HTR-8/SVneo (cell line): ENCODE data around the gene PRKCH.

Source experiments
- DNase-seq: peaks from one replicate; pipeline ENCODE4 v3.0.0; 2011; ENCODE audit warnings: low spot score, mixed read lengths; ENCODE audit not compliant: insufficient read length
- FAIRE-seq: peaks from 2 replicates; lab custom pipeline; 2011; peaks lifted over from hg19 to GRCh38; lab: Jason Lieb, UNC

Gene PRKCH

GRCh38 chr14:61333087-61333486 lies 11.7 kb downstream of the PRKCH start:
- FAIRE-seq (peak; percentile 52), DNase-seq (no peak)

GRCh38 chr14:61334197-61334701 lies 12.9 kb downstream of the PRKCH start:
- DNase-seq (no peak), FAIRE-seq (peak; percentile 99)

DNA sequence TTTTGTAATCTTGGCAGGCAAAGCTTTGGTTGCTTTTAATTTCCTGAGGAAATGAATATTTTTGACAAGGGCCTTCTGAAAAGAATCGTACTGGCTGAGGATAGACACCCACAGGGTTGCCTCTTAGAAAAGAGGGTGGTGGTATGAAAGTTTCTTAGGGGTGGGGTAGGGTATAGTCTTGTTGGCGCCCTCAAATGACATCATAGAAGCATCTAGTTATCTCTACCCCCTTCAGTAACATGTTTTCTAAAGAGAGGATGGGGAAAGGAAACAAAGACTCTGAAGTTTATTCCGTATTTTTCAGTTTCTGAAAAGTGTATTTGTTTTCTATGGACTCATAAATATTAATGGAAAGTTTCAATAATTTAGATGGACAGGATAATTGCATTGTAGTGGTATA lies 13.7 kb downstream of the PRKCH start:
- DNase-seq: no peak
- FAIRE-seq: no peak

DNA sequence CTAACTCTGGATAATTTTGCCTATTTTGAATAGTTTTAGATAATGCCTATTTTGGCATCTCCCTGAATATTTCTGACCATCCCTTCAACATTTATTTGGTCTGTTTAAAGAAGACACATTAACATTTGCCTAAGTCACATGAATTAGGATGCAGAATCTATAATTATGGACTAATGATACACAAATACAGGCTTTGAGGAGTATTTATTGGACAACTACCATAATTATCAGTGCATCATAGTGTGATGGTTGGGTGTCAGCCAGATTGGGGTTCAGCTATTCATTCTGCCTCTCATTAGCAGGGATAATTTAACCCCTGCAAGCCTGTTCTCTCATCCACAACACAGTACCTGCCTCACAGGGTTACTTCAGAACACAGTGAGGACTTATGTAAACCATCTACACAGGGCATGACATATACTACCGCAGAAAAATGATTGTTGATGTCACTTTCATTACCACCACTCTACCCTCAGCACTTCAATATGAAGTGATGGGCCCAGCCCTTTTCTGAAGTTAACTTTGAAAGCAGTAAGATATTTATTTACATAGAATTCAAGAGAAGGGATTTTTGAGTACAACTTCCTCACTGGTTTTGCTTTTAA lies 14.4 kb downstream of the PRKCH start:
- no peak for DNase-seq
- FAIRE-seq: peak; percentile 93

- no peak for FAIRE-seq
- DNase-seq: no peak
These were observed 16.5 kb downstream of the PRKCH start for GRCh38 chr14:61337893-61338292.

DNA sequence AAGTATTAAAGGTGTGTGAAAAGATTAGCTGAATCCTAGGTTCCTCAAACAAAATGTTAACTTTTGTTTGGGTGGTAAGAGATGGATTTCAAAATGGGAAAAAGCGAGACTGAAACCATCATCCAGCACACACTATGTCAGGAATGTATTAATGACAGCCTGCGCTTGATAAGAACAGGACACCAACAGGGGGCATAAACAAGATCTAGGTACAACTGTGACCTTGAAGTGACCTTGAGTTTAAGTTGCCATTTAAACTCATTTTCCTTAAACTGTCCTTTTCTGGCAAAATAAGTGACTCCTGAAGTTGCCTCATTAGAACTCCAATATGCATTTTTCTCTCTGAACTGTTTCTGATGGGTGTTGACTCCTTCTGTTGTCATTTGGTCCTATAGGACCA lies 17.1 kb downstream of the PRKCH start:
- DNase-seq (no peak), FAIRE-seq (no peak)

DNA sequence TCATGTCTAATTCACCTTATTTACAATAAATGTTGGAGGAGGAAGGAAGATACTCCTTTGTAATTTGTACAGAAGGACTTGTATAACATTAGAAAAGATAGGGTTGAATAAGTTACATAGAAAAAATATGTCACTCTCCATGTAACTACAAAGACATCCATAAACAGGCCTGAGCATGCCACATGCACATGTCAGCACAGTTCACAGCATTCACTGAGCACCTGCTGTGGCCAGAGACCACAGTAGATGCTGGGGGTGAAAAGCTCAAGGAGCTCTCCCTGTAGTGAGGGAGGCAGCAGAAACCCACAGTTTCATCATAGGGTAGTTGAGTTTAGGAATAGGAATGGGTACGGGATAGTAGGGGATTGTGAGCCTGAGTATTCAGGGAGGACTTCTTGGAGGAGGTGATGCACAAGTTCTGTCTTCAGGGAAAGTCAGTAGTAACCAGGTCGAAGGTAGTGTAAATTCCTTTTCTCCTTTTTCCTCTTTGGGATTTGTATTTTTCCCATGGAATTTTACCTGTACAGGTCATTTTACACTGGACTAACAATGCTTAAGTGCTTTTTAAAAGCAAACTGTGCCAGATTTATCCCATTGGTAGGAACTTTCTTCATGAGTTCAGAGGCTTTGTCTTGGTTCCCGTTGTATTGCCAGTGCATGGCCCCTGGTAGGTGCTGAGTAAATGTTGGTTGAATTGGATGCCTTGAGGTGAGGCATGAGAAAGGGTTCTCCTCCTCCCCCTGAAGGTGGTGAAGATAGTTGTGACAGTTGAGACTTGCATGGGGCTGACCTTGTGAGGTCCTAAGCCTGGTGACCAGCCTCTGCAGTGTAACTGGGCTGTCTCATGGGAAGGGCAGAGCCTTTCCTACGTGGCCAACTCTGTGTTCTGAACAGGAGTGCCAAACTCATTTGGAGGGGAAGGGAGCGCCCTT lies 20.2 kb downstream of the PRKCH start:
- DNase-seq (no peak), FAIRE-seq (peak; percentile 97)

GRCh38 chr14:61342486-61342885 lies 21.1 kb downstream of the PRKCH start:
- DNase-seq: no peak
- FAIRE-seq: no peak

DNA sequence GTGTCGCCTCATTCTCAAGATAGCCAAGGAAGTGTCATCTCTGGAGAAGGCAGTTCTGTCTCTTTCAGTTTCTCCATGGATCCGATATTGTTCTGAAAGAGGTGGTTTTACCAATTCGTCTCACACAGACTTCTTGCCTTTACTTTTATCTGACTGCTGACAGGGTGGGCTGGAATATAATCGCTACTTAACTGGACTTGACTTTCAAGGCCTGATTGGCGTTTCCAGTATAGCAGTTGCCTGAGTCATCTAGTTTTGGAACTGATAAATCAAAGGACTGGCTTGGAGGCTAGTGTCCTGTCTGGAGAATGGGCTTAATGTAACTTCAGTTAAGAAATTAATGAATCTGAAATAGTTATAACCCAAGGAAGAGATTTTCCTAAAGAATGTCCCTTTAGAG lies 21.6 kb downstream of the PRKCH start:
- DNase-seq (no peak), FAIRE-seq (peak; percentile 96)

GRCh38 chr14:61343471-61343870 lies 22.1 kb downstream of the PRKCH start:
- no peak for FAIRE-seq
- DNase-seq: no peak

- peak; percentile 99 for FAIRE-seq
- DNase-seq: no peak
These were observed 22.6 kb downstream of the PRKCH start for GRCh38 chr14:61343991-61344405.

DNA sequence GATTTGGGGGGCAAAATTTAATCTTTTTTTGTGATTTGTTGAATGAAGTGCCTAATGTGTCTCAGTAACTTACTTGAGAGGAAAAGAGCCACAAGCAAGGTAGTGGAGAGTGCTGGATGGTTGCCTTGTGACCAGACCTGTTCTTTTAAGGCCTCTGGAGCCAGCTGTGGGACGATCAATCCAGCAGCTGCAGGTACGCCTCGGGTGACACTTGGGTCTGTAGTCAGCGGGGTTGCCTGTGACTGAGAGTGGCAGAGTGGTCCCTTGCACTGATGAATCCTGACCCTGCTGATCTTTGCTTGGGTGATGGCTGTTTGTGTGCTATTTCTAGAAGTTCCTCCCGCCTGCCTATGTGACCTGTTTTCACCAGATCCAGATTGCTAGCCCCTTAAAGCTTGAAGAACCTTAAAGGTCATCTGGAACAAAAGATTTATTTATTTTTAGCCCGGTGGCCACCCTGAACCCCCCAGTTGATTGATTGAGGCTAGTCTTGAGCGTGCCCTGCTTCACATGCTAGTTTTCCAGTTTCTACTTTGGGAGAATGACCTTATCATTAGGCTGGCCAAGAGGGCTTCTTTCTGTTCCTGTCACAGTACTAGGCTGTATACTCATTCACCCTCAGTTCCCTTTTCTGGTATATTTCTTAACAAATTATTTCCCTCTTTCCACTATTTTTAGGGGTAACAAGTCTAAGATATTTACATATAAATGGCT lies 23.2 kb downstream of the PRKCH start:
- no peak for FAIRE-seq
- no peak for DNase-seq

- no peak for FAIRE-seq
These were observed 23.7 kb downstream of the PRKCH start for GRCh38 chr14:61345151-61345482.

GRCh38 chr14:61346221-61346620 lies 24.8 kb downstream of the PRKCH start:
- FAIRE-seq (peak; percentile 92), DNase-seq (no peak)

More at GRCh38 chr14:61345151-61345482, 23.7 kb downstream of the PRKCH start:
- DNase-seq: no peak

GRCh38 chr14:61346793-61347192 lies 25.4 kb downstream of the PRKCH start:
- FAIRE-seq (no peak), DNase-seq (no peak)

DNA sequence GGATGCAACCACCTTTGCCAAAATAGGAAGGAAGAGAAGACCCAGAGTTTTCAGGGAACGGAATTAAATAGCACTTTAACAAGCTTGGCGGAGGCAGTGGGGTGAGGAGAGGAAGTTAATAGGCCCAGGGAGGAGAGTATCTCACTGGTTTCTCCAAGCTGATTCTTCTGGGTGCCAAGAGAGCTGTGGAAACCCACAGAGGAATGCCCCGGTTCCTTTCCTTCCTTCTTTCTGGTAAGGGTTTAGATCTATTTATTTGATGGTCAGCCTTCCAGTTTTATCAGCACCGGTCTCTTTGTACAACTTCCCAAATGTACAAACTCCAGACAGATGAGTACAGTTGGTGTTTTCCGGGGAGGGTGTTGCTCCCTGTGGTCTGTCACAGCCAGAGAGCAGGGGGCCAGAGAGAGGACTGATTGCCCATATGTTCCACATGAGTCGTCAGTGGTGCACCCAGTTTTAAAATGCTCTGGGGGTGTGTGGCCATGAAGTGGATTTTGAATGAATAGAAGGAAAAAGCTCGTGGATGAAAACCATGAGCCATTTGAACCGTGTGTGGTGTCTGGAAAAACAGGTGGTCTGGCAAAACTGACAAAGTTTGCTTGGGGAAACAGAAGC lies 26.6 kb downstream of the PRKCH start:
- FAIRE-seq (no peak), DNase-seq (no peak)

GRCh38 chr14:61350427-61351270 lies 29.3 kb downstream of the PRKCH start:
- no peak for FAIRE-seq

DNA sequence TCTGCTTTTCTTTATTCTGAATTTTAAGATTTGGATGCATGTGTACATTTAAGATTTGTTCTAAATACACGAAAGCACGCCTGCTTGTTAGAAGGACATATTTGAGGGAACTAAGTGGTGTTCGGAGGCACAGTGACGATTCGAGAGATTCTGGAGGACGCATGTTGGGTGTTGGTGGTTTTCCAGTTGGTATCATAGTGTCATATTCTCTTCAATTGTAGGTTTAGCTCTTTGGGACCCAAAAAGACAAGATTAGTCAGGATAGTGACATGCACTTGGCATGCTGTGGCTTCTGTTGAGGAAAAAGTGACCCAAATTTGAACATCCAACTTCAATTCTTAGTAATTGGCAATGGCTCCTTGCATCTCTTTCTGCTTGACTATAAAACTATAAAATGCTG lies 30.1 kb downstream of the PRKCH start:
- no peak for FAIRE-seq
- DNase-seq: no peak

More at GRCh38 chr14:61350427-61351270, 29.3 kb downstream of the PRKCH start:
- no peak for DNase-seq

DNA sequence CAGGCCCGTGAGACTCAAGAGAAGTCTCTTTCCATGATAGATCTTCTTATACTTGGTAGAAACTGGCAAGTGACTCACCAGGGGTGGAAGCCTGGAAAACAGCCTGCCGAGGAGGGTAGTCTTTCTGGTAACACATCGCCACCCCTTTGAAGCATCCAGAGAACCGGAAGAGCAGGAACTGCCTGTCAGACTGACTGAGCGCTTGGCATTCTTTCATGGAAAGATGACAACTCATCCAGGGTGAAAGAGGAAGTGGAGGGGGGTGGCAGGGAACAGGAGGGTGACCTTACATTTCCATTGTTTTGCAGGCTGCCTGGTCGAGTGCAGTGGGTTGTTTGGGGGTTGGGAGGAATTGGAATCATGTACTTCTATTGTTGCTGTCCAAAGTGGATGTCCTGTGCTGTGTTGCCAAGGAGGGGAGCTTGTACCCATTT lies 34.5 kb downstream of the PRKCH start:
- peak; percentile 100 for FAIRE-seq
- DNase-seq: peak; percentile 98
